ENCODE data around the gene SNX20. TPM values are rescaled to one million over a fixed set of nuclear protein-coding genes. Genes with fewer than 3 reads are reported as not detected.

The SNX20 gene
- total RNA-seq, 1 experiment from 2014 or later: not detected

DNA sequence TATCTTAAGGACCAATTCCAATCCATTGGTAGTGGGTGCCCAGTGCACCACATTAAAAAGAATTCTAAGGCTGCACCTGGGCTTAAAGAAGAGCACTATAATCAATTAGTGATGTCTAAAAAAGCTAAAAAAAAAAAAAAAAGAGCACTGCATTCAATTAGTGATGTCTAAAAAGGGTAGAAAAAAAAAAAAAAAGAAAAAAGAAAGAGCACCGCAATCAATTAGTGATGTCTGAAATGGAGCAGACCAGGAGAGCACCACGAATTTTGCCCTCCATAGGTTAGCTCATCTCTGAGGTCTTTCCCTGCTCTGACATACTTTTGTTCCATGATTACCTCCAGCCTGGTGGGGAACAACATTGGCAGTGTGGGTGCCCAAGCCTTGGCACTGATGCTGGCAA lies 41.8 kb upstream of the SNX20 start:
- Histone ChIP-seq H2AK5ac (ENCODE audit: insufficient read length, low read length) (no peak overlapping the region), H4K8ac (replicated peaks; ENCODE audit: insufficient read length, low read depth, low read length) (no peak overlapping the region), H3K56ac (ENCODE audit: insufficient read length, low read depth, low read length) (no peak overlapping the region), H4K91ac (ENCODE audit: insufficient read length, low read depth, low read length) (no peak overlapping the region), H3K9ac (ENCODE audit: extremely low read depth, insufficient read length, low read length) (no peak overlapping the region), H3K4me2 (ENCODE audit: insufficient read depth, insufficient read length, low read length) (no peak overlapping the region), H3K27me3 (ENCODE audit: insufficient read depth, low read length) (no peaks in the 10 kb centered on the region), H3K23ac (ENCODE audit: insufficient read length, low read depth, low read length) (no peak overlapping the region), H3T11ph (ENCODE audit: low read length) (no peak overlapping the region), H4K20me1 (ENCODE audit: control insufficient read depth, insufficient read depth, insufficient read length) (no peaks in the 10 kb centered on the region), H3K27ac (ENCODE audit: insufficient read length, low read depth, low read length) (no peak overlapping the region), H3K79me1 (ENCODE audit: insufficient read depth, low read depth, low read length, poor library complexity, severe bottlenecking) (no peaks in the 10 kb centered on the region), H3K79me2 (ENCODE audit: insufficient read depth, low read length) (no peaks in the 10 kb centered on the region), H3K14ac (ENCODE audit: insufficient read depth, low read length) (no peak overlapping the region), H2BK5ac (ENCODE audit: insufficient read length, low read length) (no peak overlapping the region), H3K4me1 (ENCODE audit: insufficient read depth, low read length) (no peaks in the 10 kb centered on the region; the same call in 1 of the 2 replicates), H2BK120ac (ENCODE audit: low read depth, low read length, poor library complexity, severe bottlenecking) (no peak overlapping the region), H3K23me2 (ENCODE audit: insufficient read length, low read depth, low read length, poor library complexity, severe bottlenecking) (no peaks in the 10 kb centered on the region), H4K5ac (ENCODE audit: insufficient read length, low read depth, low read length) (no peak overlapping the region), H3K4ac (ENCODE audit: low read depth, low read length) (no peak overlapping the region), H2BK15ac (ENCODE audit: low read depth, low read length) (no peak overlapping the region), H3K9me3 (ENCODE audit: control insufficient read depth, low read depth, low read length) (peaks cover 4% of the 10 kb centered on the region), H2BK12ac (ENCODE audit: insufficient read length, low read depth, low read length) (no peak overlapping the region), H2AFZ (ENCODE audit: low read length) (no peak overlapping the region), H3K18ac (ENCODE audit: insufficient read length, low read depth, low read length) (no peak overlapping the region), H2BK20ac (ENCODE audit: low read depth, low read length, poor library complexity, severe bottlenecking) (no peak overlapping the region)
- no peak overlapping the region for H3K27ac Mint-ChIP-seq
- no peak for TF ChIP-seq CTCF (conservative IDR thresholded peaks at IDR 0.05)
- H3K36me3 Mint-ChIP-seq (ENCODE audit: insufficient read depth in 1 of 3, low read depth in 3 of 3): no peaks in the 10 kb centered on the region
- H3K4me3 Mint-ChIP-seq: no peak overlapping the region
- peaks cover 0 to 3% of the 10 kb centered on the region in 2 experiments; a peak in 2 of 5 replicates for H3K9me3 Mint-ChIP-seq
- WGBS (ENCODE audit: extremely low coverage, insufficient read length, low lambda C conversion rate): no CpG with 5 or more reads among the region's 2 CpGs
- peaks cover 3% of the 10 kb centered on the region; the same call in 1 of the 2 replicates for H3K27me3 Mint-ChIP-seq (ENCODE audit: low read depth)
- peaks cover 12 to 14% of the 10 kb centered on the region in 2 experiments for H3K4me1 Mint-ChIP-seq
- DNase-seq: no peak

All from H9 (cell line).